ENCODE measurements around the gene FURIN.

DNA sequence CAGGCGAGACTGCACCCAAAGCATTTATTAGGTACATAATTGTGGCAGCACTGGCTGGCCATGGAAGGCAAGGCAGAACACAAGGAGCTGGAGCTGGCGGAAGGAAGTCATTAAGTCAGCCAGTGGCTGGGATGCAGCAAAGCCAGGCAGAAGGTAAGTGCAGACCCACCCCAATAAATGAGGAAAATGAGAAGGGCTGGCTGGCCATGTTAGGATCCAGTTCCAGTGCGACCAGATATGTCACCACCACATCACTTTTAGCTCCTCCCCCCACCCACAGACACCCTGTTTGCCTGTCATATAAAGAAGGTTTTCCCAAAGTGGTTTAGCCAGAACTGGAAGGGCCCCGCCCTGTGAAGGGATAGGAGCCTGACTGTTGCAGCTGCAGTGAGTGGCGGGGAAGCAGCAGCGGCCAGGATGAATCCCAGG, at the start of gene FURIN:
- TF ChIP-seq, protein P1, sequence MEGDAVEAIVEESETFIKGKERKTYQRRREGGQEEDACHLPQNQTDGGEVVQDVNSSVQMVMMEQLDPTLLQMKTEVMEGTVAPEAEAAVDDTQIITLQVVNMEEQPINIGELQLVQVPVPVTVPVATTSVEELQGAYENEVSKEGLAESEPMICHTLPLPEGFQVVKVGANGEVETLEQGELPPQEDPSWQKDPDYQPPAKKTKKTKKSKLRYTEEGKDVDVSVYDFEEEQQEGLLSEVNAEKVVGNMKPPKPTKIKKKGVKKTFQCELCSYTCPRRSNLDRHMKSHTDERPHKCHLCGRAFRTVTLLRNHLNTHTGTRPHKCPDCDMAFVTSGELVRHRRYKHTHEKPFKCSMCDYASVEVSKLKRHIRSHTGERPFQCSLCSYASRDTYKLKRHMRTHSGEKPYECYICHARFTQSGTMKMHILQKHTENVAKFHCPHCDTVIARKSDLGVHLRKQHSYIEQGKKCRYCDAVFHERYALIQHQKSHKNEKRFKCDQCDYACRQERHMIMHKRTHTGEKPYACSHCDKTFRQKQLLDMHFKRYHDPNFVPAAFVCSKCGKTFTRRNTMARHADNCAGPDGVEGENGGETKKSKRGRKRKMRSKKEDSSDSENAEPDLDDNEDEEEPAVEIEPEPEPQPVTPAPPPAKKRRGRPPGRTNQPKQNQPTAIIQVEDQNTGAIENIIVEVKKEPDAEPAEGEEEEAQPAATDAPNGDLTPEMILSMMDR (IDR thresholded peaks at IDR 0.05) = no peak
- TF ChIP-seq TCF7L2 (IDR thresholded peaks at IDR 0.05; ENCODE audit: low read depth, low read length) = no peak
- TF ChIP-seq POLR2AphosphoS5 (IDR thresholded peaks at IDR 0.05; ENCODE audit: low read depth, low read length) = no peak
- TF ChIP-seq SIN3A (IDR thresholded peaks at IDR 0.05; ENCODE audit: borderline replicate concordance, insufficient read depth, low read depth, low read length) = no peak
